Coronary artery (tissue), 2 donors: ENCODE results near the gene LMO1.

Experiments
- DNase-seq: peaks from one replicate; pipeline ENCODE4 v3.0.0-alpha.2; 2017; ENCODE audit warnings: low spot score
- H3K27ac ChIP-seq, 2 donors: fragments of 200-600 bp; sonication (generic); one replicate each; pipeline ENCODE4 v1.5.1; 2016 to 2019
- H3K4me3 ChIP-seq: fragments of 200-600 bp; sonication (generic); 2 replicates; pipeline ENCODE4 v1.5.1; 2016; ENCODE audit warnings: mild to moderate bottlenecking, moderate library complexity
- CTCF ChIP-seq: fragments of 200-600 bp; sonication (generic); IDR thresholded peaks from one replicate; pipeline ENCODE4 v1.5.1; 2019; ENCODE audit warnings: antibody characterized with exemption

Gene LMO1

GRCh38 chr11:8293171-8293570 lies 29.5 kb upstream of the LMO1 start:
- peak; percentile 54 for DNase-seq
- TF ChIP-seq CTCF = no peak
- Histone ChIP-seq H3K4me3 (no peak overlapping the region), H3K27ac (no peak overlapping the region)

- peak; percentile 61 for DNase-seq
- no peak overlapping the region for H3K27ac ChIP-seq
- no peak for TF ChIP-seq CTCF
- H3K4me3 ChIP-seq = no peak overlapping the region
Observed at GRCh38 chr11:8292351-8292750, 28.7 kb upstream of the LMO1 start.

DNA sequence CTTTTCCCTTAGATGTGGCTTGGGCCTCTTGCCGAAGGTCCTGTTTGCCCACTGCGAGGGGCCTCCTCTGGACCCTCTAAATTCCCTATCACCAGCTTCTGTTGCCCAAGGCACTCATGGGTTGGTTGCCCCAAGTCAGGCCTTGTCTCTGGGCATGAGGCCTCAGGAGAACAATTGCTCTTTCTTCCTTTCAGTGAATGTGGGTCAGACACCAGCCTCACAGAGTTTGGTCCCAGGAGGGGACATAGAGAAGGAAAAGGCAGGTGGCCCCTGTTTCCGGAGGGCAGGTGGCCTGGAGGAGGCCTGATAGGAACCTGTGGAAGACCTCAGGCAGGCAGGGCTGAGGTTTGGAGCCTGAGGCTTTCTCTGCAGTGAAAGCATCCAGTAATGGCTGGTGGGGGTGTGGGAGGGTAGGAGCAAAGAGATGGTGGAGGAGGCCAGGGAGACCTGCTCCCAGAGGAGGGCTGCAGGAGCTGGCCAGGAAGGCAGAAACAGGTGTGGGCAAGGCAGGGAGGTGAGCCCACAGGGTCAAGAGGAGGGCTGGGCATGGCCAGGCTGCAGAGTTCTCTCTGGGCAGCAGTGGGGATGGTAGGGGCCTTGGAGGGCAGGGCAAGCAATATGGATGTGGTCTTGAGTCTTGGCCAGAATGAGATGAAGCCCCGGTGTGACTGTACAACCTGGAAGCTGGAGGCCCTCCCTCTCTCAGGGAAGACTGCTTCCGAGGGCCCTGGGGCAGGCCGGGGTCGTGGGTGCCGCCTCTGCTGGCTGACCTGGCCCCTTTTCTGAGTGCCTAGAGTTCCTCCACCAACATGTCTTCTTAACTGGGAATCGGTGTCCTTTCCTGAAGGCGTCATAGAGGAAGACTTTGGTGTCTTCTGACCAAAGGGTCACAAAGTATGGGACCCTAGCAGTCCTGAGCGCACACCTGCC lies 28.0 kb upstream of the LMO1 start:
- Histone ChIP-seq H3K4me3 (no peak overlapping the region), H3K27ac (no peak overlapping the region)
- no peak for DNase-seq
- no peak for TF ChIP-seq CTCF

DNA sequence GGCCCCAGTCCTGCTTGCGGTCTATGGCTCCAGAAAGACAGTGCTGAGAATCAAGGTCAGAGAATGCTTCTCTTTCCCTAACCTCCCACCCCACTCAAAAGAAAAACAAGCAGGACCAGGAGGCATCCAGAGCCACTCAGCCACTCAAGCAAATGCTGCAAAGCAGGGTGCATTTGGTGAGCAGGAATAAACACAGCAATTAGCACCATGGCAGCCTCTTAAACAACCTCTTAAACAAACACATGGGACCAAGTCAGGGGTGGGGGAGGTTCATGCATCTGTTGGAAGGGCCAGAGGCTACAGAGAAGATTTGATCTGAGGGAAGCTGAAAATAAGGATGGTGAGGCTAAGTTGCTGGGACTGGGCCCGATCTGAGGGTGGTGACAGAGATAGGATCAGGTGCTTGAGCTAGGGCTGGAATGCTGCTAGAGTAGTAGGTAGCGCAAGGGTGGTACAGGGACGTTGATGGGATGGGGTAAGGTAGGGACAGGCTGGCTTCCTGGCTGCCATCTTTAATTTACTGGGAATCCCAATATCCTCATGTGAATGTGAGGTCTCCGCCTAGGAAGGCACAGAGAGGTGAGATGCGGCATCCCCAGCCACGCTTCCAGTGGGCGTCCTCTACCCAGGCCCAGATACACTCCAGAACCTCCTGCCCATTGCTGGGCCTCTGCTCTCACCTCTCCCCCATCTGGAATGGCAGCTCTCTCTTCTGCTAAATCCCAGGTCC lies 26.6 kb upstream of the LMO1 start:
- no peak for DNase-seq
- no peak overlapping the region for H3K4me3 ChIP-seq
- no peak for TF ChIP-seq CTCF
- H3K27ac ChIP-seq = no peak overlapping the region

- peak; percentile 56 for DNase-seq
- no peak overlapping the region for H3K27ac ChIP-seq
- TF ChIP-seq CTCF = no peak
- no peak overlapping the region for H3K4me3 ChIP-seq
Observed at GRCh38 chr11:8289492-8289918, 25.8 kb upstream of the LMO1 start.

GRCh38 chr11:8288824-8289491 lies 25.3 kb upstream of the LMO1 start:
- Histone ChIP-seq H3K4me3 (no peak overlapping the region), H3K27ac (no peak overlapping the region)
- TF ChIP-seq CTCF = no peak
- DNase-seq = no peak
